Lower lobe of right lung (tissue), 2 donors: ENCODE measurements around the gene DIAPH3. TPM values are rescaled to one million over a fixed set of nuclear protein-coding genes. Genes with fewer than 3 reads are reported as not detected.

Experiments
- ATAC-seq, 2 donors: fragments of 200-7000 bp; cut with Tn5 transposase; one replicate each; pipeline ENCODE4 v1.9.1; 2020 to 2022; ENCODE audit warnings: mild to moderate bottlenecking in 2 of 2, moderate library complexity in 2 of 2
- DNase-seq: peaks from one replicate; pipeline ENCODE4 v3.0.0-alpha.2; 2020
- H3K27ac ChIP-seq: fragments of 200-600 bp; one replicate; pipeline ENCODE4 v1.8.0; 2022
- H3K27me3 ChIP-seq: fragments of 200-600 bp; one replicate; pipeline ENCODE4 v1.8.0; 2022; ENCODE audit warnings: low read depth
- H3K36me3 ChIP-seq: fragments of 200-600 bp; one replicate; pipeline ENCODE4 v1.8.0; 2022; ENCODE audit warnings: mild to moderate bottlenecking
- H3K4me1 ChIP-seq: fragments of 200-600 bp; one replicate; pipeline ENCODE4 v1.8.0; 2022
- H3K4me3 ChIP-seq: fragments of 200-600 bp; one replicate; pipeline ENCODE4 v1.8.0; 2022; ENCODE audit warnings: mild to moderate bottlenecking
- H3K9me3 ChIP-seq: fragments of 200-600 bp; one replicate; pipeline ENCODE4 v1.8.0; 2022
- CTCF ChIP-seq: fragments of 200-600 bp; IDR thresholded peaks from one replicate; pipeline ENCODE4 v1.8.0; 2022; ENCODE audit warnings: antibody characterized with exemption, mild to moderate bottlenecking
- intact Hi-C: fragments of 100-400 bp; cut with DNase I; formaldehyde crosslinking; loops from one replicate; pipeline ENCODE4 v1.11.0; 2022
- total RNA-seq: library from RNA; stranded (reverse); fragmentation: NEBNext Ultra II Directional; extraction: Animal tissue kit (Norgen Biotek cat#: 25700); gene quantifications from one replicate; pipeline ENCODE4 v1.2.1, GENCODE V29; 2021
- donor health status: DM: no; HTN: yes; CAD: no; lungs with severe emphysema.

Gene DIAPH3
- total RNA-seq, 1 donor from 2014 or later: 3.2 TPM

GRCh38 chr13:60152114-60152513 is 11.6 kb downstream of the DIAPH3 start:
- no peaks in the 10 kb centered on the region for H3K27me3 ChIP-seq
- no peak overlapping the region for H3K4me3 ChIP-seq
- DNase-seq (no peak), ATAC-seq (no peak)
- no peaks in the 10 kb centered on the region for H3K36me3 ChIP-seq
- no peak overlapping the region for H3K27ac ChIP-seq
- TF ChIP-seq CTCF: no peak
- no peaks in the 10 kb centered on the region for H3K9me3 ChIP-seq
- intact Hi-C loops: no loop called here
- no peaks in the 10 kb centered on the region for H3K4me1 ChIP-seq

GRCh38 chr13:60150538-60150937 is 13.2 kb downstream of the DIAPH3 start:
- Histone ChIP-seq H3K9me3 (no peaks in the 10 kb centered on the region), H3K4me1 (no peaks in the 10 kb centered on the region), H3K27ac (no peak overlapping the region), H3K4me3 (no peak overlapping the region), H3K36me3 (no peaks in the 10 kb centered on the region), H3K27me3 (no peaks in the 10 kb centered on the region)
- intact Hi-C loops: no loop called here
- TF ChIP-seq CTCF: no peak
- DNase-seq (no peak), ATAC-seq (no peak)

- no peaks in the 10 kb centered on the region for H3K9me3 ChIP-seq
- ATAC-seq (no peak), DNase-seq (no peak)
- H3K27me3 ChIP-seq: no peaks in the 10 kb centered on the region
- no peak overlapping the region for H3K4me3 ChIP-seq
- H3K4me1 ChIP-seq: no peaks in the 10 kb centered on the region
- no peaks in the 10 kb centered on the region for H3K36me3 ChIP-seq
- no peak for TF ChIP-seq CTCF
- H3K27ac ChIP-seq: no peak overlapping the region
- intact Hi-C loops: no loop called here
Measured at GRCh38 chr13:60148918-60149317, 14.8 kb downstream of the DIAPH3 start.

- no peak overlapping the region for H3K27ac ChIP-seq
- DNase-seq (no peak), ATAC-seq (no peak)
- no peaks in the 10 kb centered on the region for H3K27me3 ChIP-seq
- no peaks in the 10 kb centered on the region for H3K4me1 ChIP-seq
- intact Hi-C loops: no loop called here
- H3K9me3 ChIP-seq: no peaks in the 10 kb centered on the region
- H3K36me3 ChIP-seq: no peaks in the 10 kb centered on the region
- TF ChIP-seq CTCF: no peak
- H3K4me3 ChIP-seq: no peak overlapping the region
Measured at GRCh38 chr13:60147361-60147760, 16.4 kb downstream of the DIAPH3 start.

GRCh38 chr13:60146471-60146870 is 17.3 kb downstream of the DIAPH3 start:
- no peak overlapping the region for H3K4me3 ChIP-seq
- ATAC-seq: no peak

More at GRCh38 chr13:60146471-60146870, 17.3 kb downstream of the DIAPH3 start:
- no peak overlapping the region for H3K27ac ChIP-seq
- no peaks in the 10 kb centered on the region for H3K27me3 ChIP-seq
- H3K4me1 ChIP-seq: no peaks in the 10 kb centered on the region
- DNase-seq: no peak
- H3K36me3 ChIP-seq: no peaks in the 10 kb centered on the region
- H3K9me3 ChIP-seq: no peaks in the 10 kb centered on the region
- TF ChIP-seq CTCF: no peak
- intact Hi-C loops: no loop called here
